ENCODE results near the gene TSPAN3. TPM values are rescaled to one million over a fixed set of nuclear protein-coding genes. Genes with fewer than 3 reads are reported as not detected.

TSPAN3 gene
- total RNA-seq (2014; rRNA removed; shearing (Covaris generic)) = 280 and 312 TPM in 2 replicates

GRCh38 chr15:77070495-77071304 is at the start of gene TSPAN3:
Gene TSPAN3 (minus strand): TSS chr15:77071109. CDS start chr15:77070954, 155 bp downstream.
- DNase-seq (ENCODE audit: low read depth) = peak; percentile 84

GRCh38 chr15:77120576-77120975 is 49.7 kb upstream of the TSPAN3 start:
- no peak for DNase-seq (ENCODE audit: low read depth)

- DNase-seq (ENCODE audit: low read depth) = no peak
These were observed 48.5 kb upstream of the TSPAN3 start for GRCh38 chr15:77119446-77119845.

- peak; percentile 73 for DNase-seq (ENCODE audit: low read depth)
These were observed 48.0 kb upstream of the TSPAN3 start for GRCh38 chr15:77118882-77119321.

- no peak for DNase-seq (ENCODE audit: low read depth)
These were observed 44.3 kb upstream of the TSPAN3 start for GRCh38 chr15:77115179-77115578.

- DNase-seq (ENCODE audit: low read depth) = no peak
These were observed 42.1 kb upstream of the TSPAN3 start for GRCh38 chr15:77112838-77113504.

GRCh38 chr15:77111789-77112188 is 40.9 kb upstream of the TSPAN3 start:
- DNase-seq (ENCODE audit: low read depth) = no peak

GRCh38 chr15:77107531-77108355 is 36.8 kb upstream of the TSPAN3 start:
- DNase-seq (ENCODE audit: low read depth) = peak; percentile 44

- no peak for DNase-seq (ENCODE audit: low read depth)
These were observed 36.2 kb upstream of the TSPAN3 start for GRCh38 chr15:77107068-77107467.

GRCh38 chr15:77104155-77104554 is 33.2 kb upstream of the TSPAN3 start:
- no peak for DNase-seq (ENCODE audit: low read depth)

GRCh38 chr15:77099741-77100463 is 29.0 kb upstream of the TSPAN3 start:
- no peak for DNase-seq (ENCODE audit: low read depth)

- DNase-seq (ENCODE audit: low read depth) = no peak
These were observed 27.7 kb upstream of the TSPAN3 start for GRCh38 chr15:77098572-77098971.

GRCh38 chr15:77097921-77098320 is 27.0 kb upstream of the TSPAN3 start:
- no peak for DNase-seq (ENCODE audit: low read depth)

- DNase-seq (ENCODE audit: low read depth) = no peak
These were observed 26.4 kb upstream of the TSPAN3 start for GRCh38 chr15:77097248-77097721.

- DNase-seq (ENCODE audit: low read depth) = no peak
These were observed 25.6 kb upstream of the TSPAN3 start for GRCh38 chr15:77096541-77096940.

GRCh38 chr15:77096138-77096537 is 25.2 kb upstream of the TSPAN3 start:
- DNase-seq (ENCODE audit: low read depth) = no peak

- DNase-seq (ENCODE audit: low read depth) = no peak
These were observed 23.6 kb upstream of the TSPAN3 start for GRCh38 chr15:77094397-77095030.

GRCh38 chr15:77093436-77093835 is 22.5 kb upstream of the TSPAN3 start:
- no peak for DNase-seq (ENCODE audit: low read depth)

GRCh38 chr15:77091097-77091496 is 20.2 kb upstream of the TSPAN3 start:
- DNase-seq (ENCODE audit: low read depth) = no peak

GRCh38 chr15:77087213-77087612 is 16.3 kb upstream of the TSPAN3 start:
- DNase-seq (ENCODE audit: low read depth) = no peak

GRCh38 chr15:77085297-77085696 is 14.4 kb upstream of the TSPAN3 start:
- DNase-seq (ENCODE audit: low read depth) = peak; percentile 81

All from M059J (cell line).